ENCODE results near the gene TTF1. TPM values are rescaled to one million over a fixed set of nuclear protein-coding genes. Genes with fewer than 3 reads are reported as not detected.

Gene TTF1
- polyA plus RNA-seq, 3 donors: 19.7 to 21.2 (median 20.2) TPM

Other genes with a start within 250 kb of the TTF1 start
- under 1 TPM; 0.10 to 0.46 (median 0.23) TPM for gene NTNG2, start 244.8 kb downstream of the TTF1 start, polyA plus RNA-seq (ENCODE audit: insufficient read length in 3 of 3)
- gene SETX, start 51.9 kb downstream of the TTF1 start, polyA plus RNA-seq (ENCODE audit: insufficient read length in 3 of 3): 10 to 100 TPM; 45.4 to 49.3 (median 46.9) TPM
- under 1 TPM; 0.64 to 0.94 (median 0.91) TPM for gene CFAP77, start 3.4 kb upstream of the TTF1 start, polyA plus RNA-seq (ENCODE audit: insufficient read length in 3 of 3)
- gene BARHL1, start 175.8 kb upstream of the TTF1 start, polyA plus RNA-seq (ENCODE audit: insufficient read length in 3 of 3): not detected